ENCODE results near the gene KCNC4.

The KCNC4 gene

GRCh38 chr1:110209715-110210603 is at the start of gene KCNC4:
Gene KCNC4, plus strand, starts transcription at chr1:110210314. Its CDS starts 1,186 bp downstream, at chr1:110211500.
- no peak for TF ChIP-seq USF1 (IDR thresholded peaks at IDR 0.05)
- no peak for TF ChIP-seq EP300 (IDR thresholded peaks at IDR 0.05; ENCODE audit: borderline replicate concordance)
- TF ChIP-seq MAX (IDR thresholded peaks at IDR 0.05): no peak
- TF ChIP-seq EGR1 (IDR thresholded peaks at IDR 0.05): peak; percentile 4; the same call in 1 of the 2 replicates
- TF ChIP-seq TAF1 (IDR thresholded peaks at IDR 0.05; ENCODE audit: low read depth): peak; percentile 36; the same call in 1 of the 2 replicates
- TF ChIP-seq TCF12 (IDR thresholded peaks at IDR 0.05; ENCODE audit: low read depth): no peak
- TF ChIP-seq FOXM1 (IDR thresholded peaks at IDR 0.05; ENCODE audit: borderline replicate concordance, low read depth): no peak

DNA sequence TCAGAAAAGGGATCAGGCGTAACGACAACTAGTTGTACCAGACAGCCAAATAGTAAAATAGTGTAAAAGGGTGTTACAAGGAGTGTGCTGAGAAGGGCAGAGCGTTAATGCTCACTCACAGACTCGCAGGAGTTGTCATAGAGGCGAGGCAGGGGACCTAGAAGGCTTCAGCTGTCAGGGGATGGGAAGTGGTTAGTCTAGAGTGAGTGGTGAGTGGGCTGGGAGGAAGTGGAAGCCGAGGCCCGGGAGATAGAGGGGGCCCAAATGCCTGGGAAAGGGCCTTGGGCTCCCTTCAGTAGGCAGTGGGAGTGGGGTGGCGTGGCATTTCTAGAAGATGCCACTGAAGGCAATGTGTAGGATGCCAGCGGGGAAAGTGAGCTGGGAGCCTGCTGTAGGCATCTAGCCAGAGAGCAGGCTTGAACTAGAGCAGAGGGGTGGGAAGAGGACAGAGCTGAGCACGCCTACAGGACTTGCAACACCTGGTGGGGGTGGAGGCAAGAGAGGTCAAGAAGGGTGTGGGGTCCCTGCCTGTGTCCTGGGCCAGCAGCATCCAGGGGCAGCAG is 49.5 kb upstream of the KCNC4 start:
- TF ChIP-seq TCF12 (IDR thresholded peaks at IDR 0.05; ENCODE audit: low read depth): no peak
- TF ChIP-seq FOXM1 (IDR thresholded peaks at IDR 0.05; ENCODE audit: borderline replicate concordance, low read depth): no peak
- no peak for TF ChIP-seq USF1 (IDR thresholded peaks at IDR 0.05)
- TF ChIP-seq EGR1 (IDR thresholded peaks at IDR 0.05): no peak
- TF ChIP-seq EP300 (IDR thresholded peaks at IDR 0.05; ENCODE audit: borderline replicate concordance): no peak
- TF ChIP-seq NFIC (IDR thresholded peaks at IDR 0.05): no peak
- TF ChIP-seq REST (IDR thresholded peaks at IDR 0.05; ENCODE audit: low read depth): no peak
- TF ChIP-seq CREB1 (IDR thresholded peaks at IDR 0.05; ENCODE audit: low read depth): no peak
- TF ChIP-seq RAD21 (IDR thresholded peaks at IDR 0.05; ENCODE audit: low read depth): no peak
- no peak for TF ChIP-seq YY1 (IDR thresholded peaks at IDR 0.05; ENCODE audit: low read depth)
- TF ChIP-seq TAF1 (IDR thresholded peaks at IDR 0.05; ENCODE audit: low read depth): no peak
- TF ChIP-seq TEAD4 (IDR thresholded peaks at IDR 0.05): no peak
- TF ChIP-seq MAX (IDR thresholded peaks at IDR 0.05): no peak
- TF ChIP-seq ZBTB7A (IDR thresholded peaks at IDR 0.05; ENCODE audit: low read depth): no peak

DNA sequence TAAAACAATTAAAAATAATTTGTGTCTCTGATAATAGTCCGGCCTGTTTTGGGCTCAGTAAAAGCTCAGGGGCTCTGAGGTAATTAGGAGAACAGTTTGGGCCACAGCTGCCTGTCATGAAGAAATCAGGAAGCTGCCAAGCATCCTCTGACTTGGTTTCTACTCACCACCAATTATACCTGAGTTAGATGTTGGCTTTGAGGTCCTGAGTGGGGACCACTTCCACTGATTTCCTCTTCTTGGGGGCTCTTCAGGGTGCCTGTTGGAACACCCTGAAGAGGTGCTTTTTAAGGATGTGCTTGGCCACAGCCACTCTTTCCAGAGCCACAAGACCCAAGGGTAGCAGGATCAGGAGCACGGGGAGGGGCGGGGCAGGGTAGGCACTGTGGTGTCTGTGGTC is 48.9 kb upstream of the KCNC4 start:
- TF ChIP-seq TEAD4 (IDR thresholded peaks at IDR 0.05): no peak
- no peak for TF ChIP-seq CREB1 (IDR thresholded peaks at IDR 0.05; ENCODE audit: low read depth)
- no peak for TF ChIP-seq NFIC (IDR thresholded peaks at IDR 0.05)
- no peak for TF ChIP-seq EGR1 (IDR thresholded peaks at IDR 0.05)
- TF ChIP-seq RAD21 (IDR thresholded peaks at IDR 0.05; ENCODE audit: low read depth): no peak
- TF ChIP-seq MAX (IDR thresholded peaks at IDR 0.05): no peak
- TF ChIP-seq YY1 (IDR thresholded peaks at IDR 0.05; ENCODE audit: low read depth): no peak
- TF ChIP-seq FOXM1 (IDR thresholded peaks at IDR 0.05; ENCODE audit: borderline replicate concordance, low read depth): no peak
- TF ChIP-seq EP300 (IDR thresholded peaks at IDR 0.05; ENCODE audit: borderline replicate concordance): no peak
- TF ChIP-seq TAF1 (IDR thresholded peaks at IDR 0.05; ENCODE audit: low read depth): no peak
- no peak for TF ChIP-seq ZBTB7A (IDR thresholded peaks at IDR 0.05; ENCODE audit: low read depth)
- TF ChIP-seq REST (IDR thresholded peaks at IDR 0.05; ENCODE audit: low read depth): no peak
- TF ChIP-seq CEBPB (IDR thresholded peaks at IDR 0.05): no peak
- TF ChIP-seq USF1 (IDR thresholded peaks at IDR 0.05): no peak
- no peak for TF ChIP-seq TCF12 (IDR thresholded peaks at IDR 0.05; ENCODE audit: low read depth)

DNA sequence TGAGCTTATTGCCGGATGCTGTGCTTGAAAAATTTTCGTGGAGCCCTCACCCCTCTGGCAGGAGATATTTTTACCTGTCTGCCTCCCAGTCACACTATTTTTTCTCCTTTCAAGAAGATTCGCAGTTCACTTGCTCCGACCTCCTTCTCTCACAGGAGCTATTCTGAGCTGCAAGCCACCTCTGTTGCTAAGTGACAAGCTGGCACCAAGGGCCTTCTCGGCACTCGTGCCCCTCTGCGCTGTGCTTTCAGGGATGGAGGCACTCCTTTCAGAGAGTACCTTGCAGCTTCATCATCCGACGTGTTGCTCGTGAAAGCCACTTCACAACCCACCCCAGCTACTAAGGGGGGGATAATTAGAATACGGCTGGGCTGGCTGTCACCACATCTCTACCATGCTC is 48.3 kb upstream of the KCNC4 start:
- TF ChIP-seq EGR1 (IDR thresholded peaks at IDR 0.05) (no peak), CREB1 (IDR thresholded peaks at IDR 0.05; ENCODE audit: low read depth) (no peak), ZBTB7A (IDR thresholded peaks at IDR 0.05; ENCODE audit: low read depth) (no peak), TAF1 (IDR thresholded peaks at IDR 0.05; ENCODE audit: low read depth) (no peak), CEBPB (IDR thresholded peaks at IDR 0.05) (no peak), TCF12 (IDR thresholded peaks at IDR 0.05; ENCODE audit: low read depth) (no peak), TEAD4 (IDR thresholded peaks at IDR 0.05) (no peak), USF1 (IDR thresholded peaks at IDR 0.05) (no peak), REST (IDR thresholded peaks at IDR 0.05; ENCODE audit: low read depth) (no peak), MAX (IDR thresholded peaks at IDR 0.05) (no peak), RAD21 (IDR thresholded peaks at IDR 0.05; ENCODE audit: low read depth) (no peak), NFIC (IDR thresholded peaks at IDR 0.05) (no peak), FOXM1 (IDR thresholded peaks at IDR 0.05; ENCODE audit: borderline replicate concordance, low read depth) (no peak), EP300 (IDR thresholded peaks at IDR 0.05; ENCODE audit: borderline replicate concordance) (no peak), YY1 (IDR thresholded peaks at IDR 0.05; ENCODE audit: low read depth) (no peak)

All from Ishikawa (cell line).